Mesothelial cell of epicardium (in vitro differentiated cells): ENCODE measurements around the gene FAM83G. TPM values are rescaled to one million over a fixed set of nuclear protein-coding genes. Genes with fewer than 3 reads are reported as not detected.
A peak's percentile ranks its signal among the peaks of the same experiment; 100 is the strongest.

Source experiments
- DNase-seq, 2 experiments: peaks; one replicate each; pipeline ENCODE4 v3.0.0; 2021; ENCODE audit warnings: low spot score in 2 of 2; ENCODE audit not compliant: unreplicated experiment in 2 of 2
- H3K27ac Mint-ChIP-seq: 2 replicates; pipeline ENCODE4 v1.8.0; 2021; ENCODE audit warnings: mixed read lengths
- H3K27me3 Mint-ChIP-seq: 2 replicates; pipeline ENCODE4 v1.8.0; 2021; ENCODE audit warnings: low read depth, mixed read lengths
- H3K36me3 Mint-ChIP-seq: 2 replicates; pipeline ENCODE4 v1.8.0; 2021; ENCODE audit warnings: mixed read lengths
- H3K4me1 Mint-ChIP-seq: 2 replicates; pipeline ENCODE4 v1.8.0; 2021; ENCODE audit warnings: mixed read lengths
- H3K4me3 Mint-ChIP-seq: 2 replicates; pipeline ENCODE4 v1.8.0; 2021; ENCODE audit warnings: mild to moderate bottlenecking, moderate library complexity, mixed read lengths
- H3K9me3 Mint-ChIP-seq: 2 replicates; pipeline ENCODE4 v1.8.0; 2021; ENCODE audit warnings: mixed read lengths
- CTCF ChIP-seq: fragments of 200-600 bp; sonication (generic); IDR thresholded peaks from one replicate; pipeline ENCODE4 v1.5.0; 2021; ENCODE audit warnings: antibody characterized with exemption; ENCODE audit not compliant: unreplicated experiment
- total RNA-seq: library from RNA; stranded (reverse); gene quantifications from 3 replicates; pipeline ENCODE4 v1.2.1, GENCODE V29; 2021

FAM83G gene
- total RNA-seq, 1 donor from 2014 or later: 14.5 TPM

GRCh38 chr17:18999394-18999793, 5.2 kb downstream of the FAM83G start:
- Mint-ChIP-seq H3K36me3 (peaks cover 18% of the 10 kb centered on the region), H3K9me3 (peaks cover 13% of the 10 kb centered on the region), H3K27ac (no peak overlapping the region), H3K27me3 (no peaks in the 10 kb centered on the region), H3K4me3 (no peak overlapping the region), H3K4me1 (peaks cover 30% of the 10 kb centered on the region)
- no peak for DNase-seq
- TF ChIP-seq CTCF: no peak

GRCh38 chr17:18997650-18998196, 6.8 kb downstream of the FAM83G start:
- Mint-ChIP-seq H3K36me3 (peaks cover 18% of the 10 kb centered on the region), H3K4me1 (peaks cover 31% of the 10 kb centered on the region), H3K4me3 (no peak overlapping the region), H3K9me3 (peaks cover 13% of the 10 kb centered on the region), H3K27ac (no peak overlapping the region), H3K27me3 (no peaks in the 10 kb centered on the region)
- TF ChIP-seq CTCF: no peak
- no peak for DNase-seq

GRCh38 chr17:18996458-18996857, 8.1 kb downstream of the FAM83G start:
- no peak overlapping the region for H3K27ac Mint-ChIP-seq
- no peak overlapping the region for H3K4me3 Mint-ChIP-seq
- no peak for DNase-seq

GRCh38 chr17:18995220-18995619, 9.3 kb downstream of the FAM83G start:
- Mint-ChIP-seq H3K27me3 (no peaks in the 10 kb centered on the region), H3K36me3 (peaks cover 18% of the 10 kb centered on the region), H3K4me3 (no peak overlapping the region), H3K9me3 (peaks cover 13% of the 10 kb centered on the region), H3K4me1 (peaks cover 9% of the 10 kb centered on the region), H3K27ac (no peak overlapping the region)
- DNase-seq: no peak
- no peak for TF ChIP-seq CTCF

More at GRCh38 chr17:18996458-18996857, 8.1 kb downstream of the FAM83G start:
- Mint-ChIP-seq H3K4me1 (peaks cover 20% of the 10 kb centered on the region), H3K36me3 (peaks cover 18% of the 10 kb centered on the region), H3K27me3 (no peaks in the 10 kb centered on the region), H3K9me3 (peaks cover 13% of the 10 kb centered on the region)
- TF ChIP-seq CTCF: no peak

- Mint-ChIP-seq H3K4me1 (peaks cover 9% of the 10 kb centered on the region), H3K27me3 (no peaks in the 10 kb centered on the region), H3K36me3 (peaks cover 18% of the 10 kb centered on the region), H3K9me3 (peaks cover 13% of the 10 kb centered on the region), H3K4me3 (no peak overlapping the region), H3K27ac (peak overlapping the region; percentile 93)
- DNase-seq: no peak
- no peak for TF ChIP-seq CTCF
Observed at GRCh38 chr17:18994631-18995030, 9.9 kb downstream of the FAM83G start.
